Measurements from ENCODE around the gene ANGPTL2.
"Not testable (repeated sequence)": the region's sequence is repeated elsewhere in the genome, so short reads cannot be mapped to it uniquely, and the experiment has no call there.

Gene ANGPTL2, protein sequence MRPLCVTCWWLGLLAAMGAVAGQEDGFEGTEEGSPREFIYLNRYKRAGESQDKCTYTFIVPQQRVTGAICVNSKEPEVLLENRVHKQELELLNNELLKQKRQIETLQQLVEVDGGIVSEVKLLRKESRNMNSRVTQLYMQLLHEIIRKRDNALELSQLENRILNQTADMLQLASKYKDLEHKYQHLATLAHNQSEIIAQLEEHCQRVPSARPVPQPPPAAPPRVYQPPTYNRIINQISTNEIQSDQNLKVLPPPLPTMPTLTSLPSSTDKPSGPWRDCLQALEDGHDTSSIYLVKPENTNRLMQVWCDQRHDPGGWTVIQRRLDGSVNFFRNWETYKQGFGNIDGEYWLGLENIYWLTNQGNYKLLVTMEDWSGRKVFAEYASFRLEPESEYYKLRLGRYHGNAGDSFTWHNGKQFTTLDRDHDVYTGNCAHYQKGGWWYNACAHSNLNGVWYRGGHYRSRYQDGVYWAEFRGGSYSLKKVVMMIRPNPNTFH

DNA sequence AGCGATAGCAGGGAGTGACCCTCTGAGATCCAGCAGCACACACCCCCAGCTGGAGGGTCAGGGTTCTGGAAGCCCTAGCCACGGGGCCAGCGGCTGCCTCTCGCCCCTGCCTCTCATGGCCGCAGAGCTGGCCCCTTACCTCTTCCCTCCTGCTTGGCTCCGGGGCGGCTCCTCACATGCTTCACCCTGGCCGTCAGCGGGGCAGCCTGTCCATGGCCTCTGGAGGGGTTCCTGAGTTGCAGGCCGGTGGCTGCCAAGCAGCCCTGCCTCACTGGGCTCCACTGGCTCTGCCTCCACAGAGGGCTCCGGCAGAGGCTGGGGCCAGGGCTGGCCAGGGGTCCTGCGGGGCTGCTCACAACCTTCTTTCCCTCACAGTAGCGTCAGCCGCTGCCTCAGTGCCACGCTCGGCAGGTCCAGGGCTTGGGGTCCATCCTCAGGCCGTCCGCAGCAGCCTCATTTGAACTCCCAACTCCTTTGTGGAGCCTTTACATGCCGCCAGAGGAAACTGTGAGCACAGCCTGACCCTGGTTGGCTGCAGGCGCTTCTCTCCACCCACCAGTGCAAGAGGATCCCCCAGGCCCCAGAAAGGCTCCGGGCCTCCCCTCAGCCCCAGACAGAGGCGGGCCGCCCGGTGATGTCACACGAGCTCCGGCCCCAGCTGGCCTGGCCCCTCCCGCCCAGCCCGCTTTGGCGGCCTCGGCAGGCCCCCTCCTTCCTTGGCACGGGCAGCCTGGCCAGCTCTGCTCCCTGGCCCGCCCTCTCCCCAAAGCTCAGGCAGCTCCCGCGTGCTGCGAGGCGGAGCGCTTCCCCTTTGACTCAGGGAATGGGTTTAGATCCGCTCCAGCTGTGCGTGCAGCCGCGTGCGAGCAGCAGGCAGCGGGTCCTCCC lies at the start of gene ANGPTL2:
Gene ANGPTL2 (minus strand): TSS at position 460 of the 888 bp plus-strand sequence. CDS start 13,904 bp downstream, outside the sequence.
- peak; percentile 88 for DNase-seq (ENCODE audit: low read depth)

DNA sequence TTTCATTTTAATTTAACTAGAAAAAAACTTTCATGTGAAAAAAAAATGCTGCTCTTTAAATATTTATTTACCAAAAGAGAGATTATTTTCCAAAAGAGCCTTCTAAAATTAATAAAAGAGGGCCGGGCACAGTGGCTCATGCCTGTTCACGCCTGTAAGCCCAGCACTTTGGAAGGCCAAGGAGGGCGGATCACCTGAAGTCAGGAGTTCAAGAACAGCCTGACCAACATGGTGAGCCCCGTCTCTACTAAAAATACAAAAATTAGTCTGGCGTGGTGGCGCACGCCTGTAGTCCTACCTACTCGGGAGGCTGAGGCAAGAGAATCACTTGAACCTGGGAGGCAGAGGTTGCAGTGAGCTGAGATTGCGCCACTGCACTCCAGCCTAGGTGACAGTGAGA lies 48.9 kb upstream of the ANGPTL2 start:
- DNase-seq (ENCODE audit: low read depth): not testable (repeated sequence)

More for the DNA sequence above, at the start of gene ANGPTL2:
- TF ChIP-seq MYC (IDR thresholded peaks at IDR 0.05; ENCODE audit: low read depth, low read length): peak; percentile 83
- TF ChIP-seq, protein P1, sequence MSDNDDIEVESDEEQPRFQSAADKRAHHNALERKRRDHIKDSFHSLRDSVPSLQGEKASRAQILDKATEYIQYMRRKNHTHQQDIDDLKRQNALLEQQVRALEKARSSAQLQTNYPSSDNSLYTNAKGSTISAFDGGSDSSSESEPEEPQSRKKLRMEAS (IDR thresholded peaks at IDR 0.05; ENCODE audit: low read depth, low read length): peak; percentile 80
- TF ChIP-seq POLR2A (IDR thresholded peaks at IDR 0.05; ENCODE audit: extremely low read depth, insufficient read length): no peak
- peak within 1 kb of the TSS; percentile 7 for H3K4me3 ChIP-seq (ENCODE audit: low read depth, low read length)

DNA sequence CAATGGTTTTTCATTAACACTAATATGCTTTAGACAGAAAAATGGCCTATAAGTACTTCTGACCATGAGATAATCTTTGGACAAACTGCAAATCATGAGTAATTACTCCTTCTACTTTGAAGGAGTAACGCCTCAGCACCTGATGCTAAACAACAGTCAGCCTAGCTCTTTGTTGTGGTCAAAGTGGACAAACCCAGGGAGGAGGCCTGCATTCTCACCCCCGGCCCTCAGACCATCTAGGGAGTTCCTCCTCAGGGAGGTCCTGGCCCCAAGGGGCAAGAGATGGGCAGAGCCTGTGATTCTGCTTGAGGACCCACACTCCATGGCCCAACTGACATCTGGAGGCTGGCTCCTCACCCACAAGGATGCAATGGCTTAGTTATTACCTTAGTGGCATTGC lies 48.2 kb upstream of the ANGPTL2 start:
- TF ChIP-seq MYC (IDR thresholded peaks at IDR 0.05; ENCODE audit: low read depth, low read length): no peak
- TF ChIP-seq POLR2A (IDR thresholded peaks at IDR 0.05; ENCODE audit: extremely low read depth, insufficient read length): no peak
- TF ChIP-seq, protein P1 (IDR thresholded peaks at IDR 0.05; ENCODE audit: low read depth, low read length): no peak
- TF ChIP-seq, protein P2, sequence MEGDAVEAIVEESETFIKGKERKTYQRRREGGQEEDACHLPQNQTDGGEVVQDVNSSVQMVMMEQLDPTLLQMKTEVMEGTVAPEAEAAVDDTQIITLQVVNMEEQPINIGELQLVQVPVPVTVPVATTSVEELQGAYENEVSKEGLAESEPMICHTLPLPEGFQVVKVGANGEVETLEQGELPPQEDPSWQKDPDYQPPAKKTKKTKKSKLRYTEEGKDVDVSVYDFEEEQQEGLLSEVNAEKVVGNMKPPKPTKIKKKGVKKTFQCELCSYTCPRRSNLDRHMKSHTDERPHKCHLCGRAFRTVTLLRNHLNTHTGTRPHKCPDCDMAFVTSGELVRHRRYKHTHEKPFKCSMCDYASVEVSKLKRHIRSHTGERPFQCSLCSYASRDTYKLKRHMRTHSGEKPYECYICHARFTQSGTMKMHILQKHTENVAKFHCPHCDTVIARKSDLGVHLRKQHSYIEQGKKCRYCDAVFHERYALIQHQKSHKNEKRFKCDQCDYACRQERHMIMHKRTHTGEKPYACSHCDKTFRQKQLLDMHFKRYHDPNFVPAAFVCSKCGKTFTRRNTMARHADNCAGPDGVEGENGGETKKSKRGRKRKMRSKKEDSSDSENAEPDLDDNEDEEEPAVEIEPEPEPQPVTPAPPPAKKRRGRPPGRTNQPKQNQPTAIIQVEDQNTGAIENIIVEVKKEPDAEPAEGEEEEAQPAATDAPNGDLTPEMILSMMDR (IDR thresholded peaks at IDR 0.05; ENCODE audit: low read depth, low read length): no peak
- peak; percentile 48 for DNase-seq (ENCODE audit: low read depth)
- H3K4me3 ChIP-seq (ENCODE audit: low read depth, low read length): no peak overlapping the region

More for the DNA sequence above, 48.9 kb upstream of the ANGPTL2 start:
- H3K4me3 ChIP-seq (ENCODE audit: low read depth, low read length): not testable (repeated sequence)

DNA sequence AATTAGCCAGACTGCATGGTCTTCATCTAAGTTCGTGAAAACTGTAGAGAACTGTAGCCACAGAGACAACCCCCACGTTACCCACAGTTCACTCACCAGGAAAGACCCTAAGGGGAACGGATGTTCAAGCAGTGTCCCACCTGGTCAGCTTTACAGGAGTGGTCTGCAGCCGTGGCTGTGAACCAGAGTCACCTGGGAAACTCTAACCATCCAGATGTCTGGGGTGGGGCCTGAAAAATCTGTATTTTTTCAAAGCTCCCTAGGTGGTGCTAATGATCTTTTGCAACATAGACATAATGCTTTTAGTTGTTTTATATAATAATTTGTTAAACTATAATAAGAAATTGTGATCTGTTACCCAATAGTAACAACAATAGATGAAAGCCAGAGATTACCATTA lies 47.7 kb upstream of the ANGPTL2 start:
- no peak overlapping the region for H3K4me3 ChIP-seq (ENCODE audit: low read depth, low read length)
- TF ChIP-seq, protein P1 (IDR thresholded peaks at IDR 0.05; ENCODE audit: low read depth, low read length): no peak
- no peak for DNase-seq (ENCODE audit: low read depth)

DNA sequence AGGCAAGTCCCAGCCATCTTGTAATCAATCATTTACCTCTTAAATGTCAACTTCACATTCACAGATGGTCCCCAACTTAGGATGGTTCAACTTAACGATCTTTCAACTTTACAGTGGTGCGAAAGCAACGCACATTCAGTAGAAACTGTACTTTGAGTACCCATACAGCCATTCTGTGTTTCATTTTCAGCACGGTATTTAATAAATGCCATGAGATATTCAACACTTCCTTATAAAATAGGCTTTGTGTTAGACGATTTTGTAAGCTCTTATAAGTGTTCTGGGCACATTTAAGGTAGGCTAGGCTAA lies 47.1 kb upstream of the ANGPTL2 start:
- H3K4me3 ChIP-seq (ENCODE audit: low read depth, low read length): no peak overlapping the region
- no peak for DNase-seq (ENCODE audit: low read depth)
- TF ChIP-seq, protein P1 (IDR thresholded peaks at IDR 0.05; ENCODE audit: low read depth, low read length): no peak
- TF ChIP-seq MYC (IDR thresholded peaks at IDR 0.05; ENCODE audit: low read depth, low read length) (no peak), POLR2A (IDR thresholded peaks at IDR 0.05; ENCODE audit: extremely low read depth, insufficient read length) (no peak)
- TF ChIP-seq, protein P2 (IDR thresholded peaks at IDR 0.05; ENCODE audit: low read depth, low read length): no peak

DNA sequence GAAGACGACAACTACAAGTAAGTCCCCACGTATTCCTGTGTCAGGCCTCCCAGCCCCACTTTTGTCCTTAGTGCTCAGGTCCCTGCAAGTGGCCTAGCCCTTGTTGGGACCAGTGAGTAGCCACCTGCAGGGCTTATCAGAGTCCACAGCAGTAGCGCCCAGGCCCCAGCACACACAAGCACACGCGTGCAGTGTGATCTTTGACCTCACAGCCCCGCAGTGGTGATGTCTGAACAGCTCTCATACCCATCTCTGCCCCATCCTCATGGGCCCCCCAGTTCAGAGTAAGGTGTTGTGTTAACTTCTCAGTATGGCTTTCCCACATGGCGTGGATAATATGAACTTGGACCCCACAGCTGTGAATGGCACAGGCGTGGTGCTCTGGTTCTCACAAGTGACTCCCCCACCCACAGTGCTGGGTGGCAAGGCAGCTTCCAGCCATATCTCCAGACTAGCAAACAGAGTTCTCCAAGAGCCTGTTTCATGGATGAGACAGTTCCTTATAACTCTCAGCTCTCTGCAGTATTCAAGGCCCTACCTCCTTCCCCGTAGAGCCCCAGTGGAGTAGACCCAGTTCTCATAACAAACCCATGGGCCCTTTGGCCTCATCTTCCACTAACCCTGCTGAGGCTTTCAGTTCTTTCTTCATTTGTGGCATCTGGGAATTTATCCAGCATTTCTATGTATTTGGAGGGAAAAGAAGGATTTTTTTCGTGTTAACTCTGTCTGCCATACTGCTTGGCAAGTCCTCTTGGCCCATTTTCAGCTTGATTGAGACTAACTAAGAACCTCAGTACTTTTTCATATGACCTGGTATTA lies 46.5 kb upstream of the ANGPTL2 start:
- TF ChIP-seq, protein P1 (IDR thresholded peaks at IDR 0.05; ENCODE audit: low read depth, low read length): no peak
- TF ChIP-seq MYC (IDR thresholded peaks at IDR 0.05; ENCODE audit: low read depth, low read length) (no peak), POLR2A (IDR thresholded peaks at IDR 0.05; ENCODE audit: extremely low read depth, insufficient read length) (no peak)
- TF ChIP-seq, protein P2 (IDR thresholded peaks at IDR 0.05; ENCODE audit: low read depth, low read length): no peak
- no peak for DNase-seq (ENCODE audit: low read depth)
- H3K4me3 ChIP-seq (ENCODE audit: low read depth, low read length): no peak overlapping the region

All from NB4 (cell line).